Measurements from ENCODE around the gene NANOGP8.

DNA sequence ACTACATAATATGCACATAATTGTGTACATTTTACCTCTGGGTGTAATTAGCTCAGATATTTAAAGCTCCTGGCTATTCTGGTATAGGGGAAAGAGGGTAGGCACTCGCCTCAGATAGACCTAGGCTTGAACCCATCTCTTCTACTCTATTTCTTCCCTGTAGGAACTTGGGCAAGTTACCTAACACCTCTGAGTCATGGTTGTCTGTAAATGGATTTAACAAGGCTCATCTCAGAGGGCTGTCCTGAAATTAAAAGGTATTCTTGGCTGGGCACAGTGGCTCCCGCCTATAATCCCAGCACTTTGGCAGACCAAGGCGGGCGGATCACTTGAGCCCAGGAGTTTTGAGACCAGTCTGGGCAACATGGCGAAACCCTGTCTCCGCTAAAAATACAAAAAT, 30.7 kb downstream of the NANOGP8 start:
- TF ChIP-seq, protein P1, sequence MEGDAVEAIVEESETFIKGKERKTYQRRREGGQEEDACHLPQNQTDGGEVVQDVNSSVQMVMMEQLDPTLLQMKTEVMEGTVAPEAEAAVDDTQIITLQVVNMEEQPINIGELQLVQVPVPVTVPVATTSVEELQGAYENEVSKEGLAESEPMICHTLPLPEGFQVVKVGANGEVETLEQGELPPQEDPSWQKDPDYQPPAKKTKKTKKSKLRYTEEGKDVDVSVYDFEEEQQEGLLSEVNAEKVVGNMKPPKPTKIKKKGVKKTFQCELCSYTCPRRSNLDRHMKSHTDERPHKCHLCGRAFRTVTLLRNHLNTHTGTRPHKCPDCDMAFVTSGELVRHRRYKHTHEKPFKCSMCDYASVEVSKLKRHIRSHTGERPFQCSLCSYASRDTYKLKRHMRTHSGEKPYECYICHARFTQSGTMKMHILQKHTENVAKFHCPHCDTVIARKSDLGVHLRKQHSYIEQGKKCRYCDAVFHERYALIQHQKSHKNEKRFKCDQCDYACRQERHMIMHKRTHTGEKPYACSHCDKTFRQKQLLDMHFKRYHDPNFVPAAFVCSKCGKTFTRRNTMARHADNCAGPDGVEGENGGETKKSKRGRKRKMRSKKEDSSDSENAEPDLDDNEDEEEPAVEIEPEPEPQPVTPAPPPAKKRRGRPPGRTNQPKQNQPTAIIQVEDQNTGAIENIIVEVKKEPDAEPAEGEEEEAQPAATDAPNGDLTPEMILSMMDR (IDR thresholded peaks at IDR 0.05), result no peak
- no peak for TF ChIP-seq POLR2A (IDR thresholded peaks at IDR 0.05)
